Tibial nerve (tissue), 4 donors: ENCODE measurements around the gene HARS1. TPM values are rescaled to one million over a fixed set of nuclear protein-coding genes. Genes with fewer than 3 reads are reported as not detected.
"Not testable (repeated sequence)": the region's sequence is repeated elsewhere in the genome, so short reads cannot be mapped to it uniquely, and the experiment has no call there.

Experiments
- DNase-seq, 2 donors: peaks; one replicate each; pipeline ENCODE4 v3.0.0-alpha.2; 2019; ENCODE audit warnings: low spot score in 2 of 2
- H3K27ac ChIP-seq, 4 donors: fragments of 200-600 bp; sonication (generic) in 3 of 4; one replicate each; pipeline ENCODE4 v1.5.1; 2017 to 2019; ENCODE audit warnings: mild to moderate bottlenecking in 1 of 4
- H3K27me3 ChIP-seq, 2 donors: fragments of 200-600 bp; sonication (generic) in 1 of 2; one replicate each; pipeline versions ENCODE4 v1.5.1 to v1.6.0; 2017 to 2019
- H3K36me3 ChIP-seq, 3 donors: fragments of 200-600 bp; sonication (generic); one replicate each; pipeline ENCODE4 v1.5.1; 2018 to 2019
- H3K4me1 ChIP-seq, 4 donors: fragments of 200-600 bp; sonication (generic) in 3 of 4; one replicate each; pipeline ENCODE4 v1.5.1; 2017 to 2019
- H3K4me3 ChIP-seq, 4 donors: fragments of 200-600 bp; sonication (generic) in 3 of 4; one replicate each; pipeline ENCODE4 v1.5.1; 2017 to 2019; ENCODE audit warnings: mild to moderate bottlenecking in 1 of 4, moderate library complexity in 1 of 4
- H3K9me3 ChIP-seq, 4 donors: fragments of 200-600 bp; sonication (generic) in 3 of 4; one replicate each; pipeline ENCODE4 v1.5.1; 2017 to 2019
- EP300 ChIP-seq, 2 donors: sonication (generic); formaldehyde crosslinking; IDR thresholded peaks; one replicate each; pipeline ENCODE4 v1.6.1; 2017; ENCODE audit warnings: antibody characterized with exemption in 2 of 2, mild to moderate bottlenecking in 1 of 2
- POLR2A ChIP-seq, 2 donors: fragments of 450-650 bp; IDR thresholded peaks; one replicate each; pipeline ENCODE4 v1.6.1; 2017; ENCODE audit warnings: antibody characterized with exemption in 2 of 2, mild to moderate bottlenecking in 2 of 2, moderate library complexity in 2 of 2
- whole genome bisulfite sequencing, 2 donors: methylation state at CpG; one replicate each; pipeline ENCODE4 v1.1.5; 2018; 5-methylcytosine and 5-hydroxymethylcytosine counted together
- total RNA-seq, 4 donors: library from RNA; depleted of rRNA; stranded (reverse); fragments of >200 nt; gene quantifications; one replicate each; pipeline ENCODE4 v1.1.0, GENCODE V29; 2016
- TF ChIP-seq, protein P1 (sequence below), 5 experiments: fragments of 200-600 bp in 3 of 5; fragments of 450-650 bp in 2 of 5; sonication (generic) in 3 of 5; IDR thresholded peaks; one replicate each; pipeline ENCODE4 v1.5.1; 2016 to 2019; ENCODE audit warnings: antibody characterized with exemption in 5 of 5, mild to moderate bottlenecking in 3 of 5, moderate library complexity in 2 of 5

Gene HARS1
- total RNA-seq, 4 donors from 2014 or later, result 45.4 to 63.9 (median 48.6) TPM

DNA sequence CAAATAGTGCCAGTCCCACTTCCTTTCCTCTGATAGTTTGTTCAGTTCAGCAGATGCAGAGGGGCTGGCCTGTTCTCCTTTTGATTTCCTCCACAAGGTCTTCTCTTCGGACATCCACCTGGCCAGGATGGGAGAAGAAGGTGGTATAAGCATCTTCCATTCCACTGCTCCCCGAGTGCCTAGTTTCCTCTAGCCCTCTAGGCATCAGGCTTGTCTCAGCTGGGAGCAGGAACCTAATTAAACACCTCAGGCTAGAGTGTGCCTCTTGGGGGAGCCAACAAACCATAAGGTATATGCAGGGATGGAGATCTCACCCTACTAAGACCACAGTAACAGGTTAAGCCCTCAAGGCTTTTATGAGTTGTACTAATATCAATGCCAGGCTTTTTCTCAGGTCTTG lies 17.0 kb downstream of the HARS1 start:
- 87 to 93% methylated on average over 2 of the region's 2 CpGs for WGBS, 2 donors
- peaks cover 6 to 99% (median 7%) of the 10 kb centered on the region in 3 donors for H3K36me3 ChIP-seq
- no peak overlapping the region for H3K27ac ChIP-seq

DNA sequence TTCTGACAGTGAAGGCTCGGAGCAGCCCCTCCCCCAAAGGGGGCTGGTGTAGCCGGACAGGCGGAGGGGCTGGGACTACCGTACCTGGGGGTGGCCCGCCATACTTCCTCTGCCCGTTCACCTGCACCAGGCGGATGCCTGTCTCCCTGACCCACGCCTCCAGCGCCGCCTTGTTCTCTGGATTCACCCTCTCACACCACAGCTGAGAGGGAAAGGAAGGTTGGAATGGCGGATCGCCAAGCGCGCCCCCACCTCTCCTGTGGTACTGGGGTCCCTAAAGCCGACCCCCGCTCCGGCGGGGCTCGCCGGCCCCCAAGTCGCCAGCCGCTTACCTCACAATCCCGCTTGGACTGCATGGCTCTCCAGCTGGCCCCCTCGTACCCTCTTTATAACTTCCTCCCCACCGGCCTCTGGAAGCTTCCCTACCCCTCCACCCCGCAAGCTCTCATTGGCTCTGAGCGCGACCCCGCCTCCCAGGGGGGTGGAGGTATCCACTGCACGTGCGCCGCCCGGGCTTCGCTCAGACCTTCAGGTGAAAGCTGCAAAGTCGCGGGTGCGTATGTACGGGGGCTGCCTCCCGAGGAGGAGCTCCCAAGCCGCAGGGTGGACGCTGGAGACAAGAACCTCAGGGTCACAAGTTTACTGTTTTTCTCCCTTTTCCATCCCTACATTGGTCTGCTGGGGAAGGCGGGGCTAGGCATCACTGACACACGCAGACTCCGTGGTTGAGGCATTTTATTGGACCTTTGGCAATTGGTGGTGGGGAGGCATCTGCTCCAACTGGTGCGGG lies 17.8 kb downstream of the HARS1 start, which contains the start of gene DND1:
DND1 (minus strand) TSS at position 390 of the 790 bp plus-strand sequence; CDS start at position 356, 34 bp downstream.
- WGBS, 2 donors, result 82 to 86% methylated on average over 45 of the region's 45 CpGs

More for the DNA sequence above, 17.0 kb downstream of the HARS1 start:
- H3K27me3 ChIP-seq, result no peaks in the 10 kb centered on the region
- TF ChIP-seq POLR2A (IDR thresholded peaks at IDR 0.05), result no peak
- TF ChIP-seq, protein P1, sequence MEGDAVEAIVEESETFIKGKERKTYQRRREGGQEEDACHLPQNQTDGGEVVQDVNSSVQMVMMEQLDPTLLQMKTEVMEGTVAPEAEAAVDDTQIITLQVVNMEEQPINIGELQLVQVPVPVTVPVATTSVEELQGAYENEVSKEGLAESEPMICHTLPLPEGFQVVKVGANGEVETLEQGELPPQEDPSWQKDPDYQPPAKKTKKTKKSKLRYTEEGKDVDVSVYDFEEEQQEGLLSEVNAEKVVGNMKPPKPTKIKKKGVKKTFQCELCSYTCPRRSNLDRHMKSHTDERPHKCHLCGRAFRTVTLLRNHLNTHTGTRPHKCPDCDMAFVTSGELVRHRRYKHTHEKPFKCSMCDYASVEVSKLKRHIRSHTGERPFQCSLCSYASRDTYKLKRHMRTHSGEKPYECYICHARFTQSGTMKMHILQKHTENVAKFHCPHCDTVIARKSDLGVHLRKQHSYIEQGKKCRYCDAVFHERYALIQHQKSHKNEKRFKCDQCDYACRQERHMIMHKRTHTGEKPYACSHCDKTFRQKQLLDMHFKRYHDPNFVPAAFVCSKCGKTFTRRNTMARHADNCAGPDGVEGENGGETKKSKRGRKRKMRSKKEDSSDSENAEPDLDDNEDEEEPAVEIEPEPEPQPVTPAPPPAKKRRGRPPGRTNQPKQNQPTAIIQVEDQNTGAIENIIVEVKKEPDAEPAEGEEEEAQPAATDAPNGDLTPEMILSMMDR (IDR thresholded peaks at IDR 0.05), result no peak
- H3K9me3 ChIP-seq, result no peaks in the 10 kb centered on the region
- no peak for DNase-seq
- no peaks in the 10 kb centered on the region for H3K4me1 ChIP-seq
- H3K4me3 ChIP-seq, result no peak overlapping the region

GRCh38 chr5:140672455-140673186 lies 18.5 kb downstream of the HARS1 start:
- Histone ChIP-seq H3K4me3 (no peak overlapping the region), H3K27me3 (no peaks in the 10 kb centered on the region), H3K27ac (no peak overlapping the region), H3K4me1 (no peaks in the 10 kb centered on the region), H3K36me3 (peaks cover 7 to 99% (median 17%) of the 10 kb centered on the region in 3 donors), H3K9me3 (no peaks in the 10 kb centered on the region)
- no peak for TF ChIP-seq EP300 (IDR thresholded peaks at IDR 0.05)
- TF ChIP-seq, protein P1 (IDR thresholded peaks at IDR 0.05), result no peak
- no peak for TF ChIP-seq POLR2A (IDR thresholded peaks at IDR 0.05)
- no peak for DNase-seq
- 42 to 65% methylated on average over 28 to 38 of the region's 70 CpGs for WGBS, 2 donors

More for the DNA sequence above, 17.8 kb downstream of the HARS1 start, which contains the start of gene DND1:
- DNase-seq, result no peak
- H3K27me3 ChIP-seq, result no peaks in the 10 kb centered on the region
- no peaks in the 10 kb centered on the region for H3K4me1 ChIP-seq
- H3K9me3 ChIP-seq, result no peaks in the 10 kb centered on the region
- no peak within 1 kb of the TSS for H3K4me3 ChIP-seq
- TF ChIP-seq, protein P1 (IDR thresholded peaks at IDR 0.05), result no peak
- TF ChIP-seq POLR2A (IDR thresholded peaks at IDR 0.05) (no peak), EP300 (IDR thresholded peaks at IDR 0.05) (no peak)
- peaks cover 7 to 99% (median 12%) of the 10 kb centered on the region in 3 donors for H3K36me3 ChIP-seq
- no peak within 1 kb of the TSS for H3K27ac ChIP-seq

DNA sequence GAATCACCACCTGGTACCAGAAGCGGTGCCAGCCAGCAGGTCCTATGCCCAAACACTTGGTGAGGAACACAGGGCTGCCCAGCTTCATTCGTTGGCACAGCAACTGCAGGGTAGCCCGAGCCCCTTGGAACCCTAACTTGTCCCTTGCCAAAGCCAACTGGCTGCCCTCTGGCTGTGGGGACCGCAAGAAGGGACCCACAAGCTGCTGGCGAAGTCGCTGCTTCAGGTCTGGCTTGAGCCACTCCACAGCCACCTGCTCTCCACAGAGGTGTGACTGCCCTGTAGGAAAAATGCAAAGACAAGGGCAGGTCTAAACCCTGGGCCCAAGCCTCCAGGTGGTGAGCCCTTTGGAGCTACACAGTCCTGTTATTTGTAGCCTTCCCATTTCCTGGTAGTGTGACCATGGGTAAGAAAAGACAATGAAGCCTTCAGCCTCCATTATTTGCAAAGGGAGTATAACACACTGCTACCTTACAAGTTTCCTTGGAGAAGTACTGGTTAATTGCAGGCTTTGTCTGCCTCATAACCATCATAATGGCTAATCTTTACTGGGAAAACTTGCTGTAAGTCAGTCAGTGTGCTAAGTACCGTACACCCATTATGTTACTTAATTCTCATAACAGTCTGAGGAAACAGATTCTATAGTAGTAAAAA lies 19.6 kb downstream of the HARS1 start:
- 97 to 99% methylated on average over 4 of the region's 7 CpGs for WGBS, 2 donors
- H3K4me1 ChIP-seq, result peaks cover 0 to 9% (median 1%) of the 10 kb centered on the region in 4 donors
- H3K27ac ChIP-seq, result no peak overlapping the region
- H3K4me3 ChIP-seq, result no peak overlapping the region
- TF ChIP-seq EP300 (IDR thresholded peaks at IDR 0.05) (no peak), POLR2A (IDR thresholded peaks at IDR 0.05) (no peak)
- TF ChIP-seq, protein P1 (IDR thresholded peaks at IDR 0.05), result no peak
- no peaks in the 10 kb centered on the region for H3K9me3 ChIP-seq
- no peaks in the 10 kb centered on the region for H3K27me3 ChIP-seq
- no peak for DNase-seq
- H3K36me3 ChIP-seq, result peaks cover 2 to 97% (median 17%) of the 10 kb centered on the region in 3 donors

DNA sequence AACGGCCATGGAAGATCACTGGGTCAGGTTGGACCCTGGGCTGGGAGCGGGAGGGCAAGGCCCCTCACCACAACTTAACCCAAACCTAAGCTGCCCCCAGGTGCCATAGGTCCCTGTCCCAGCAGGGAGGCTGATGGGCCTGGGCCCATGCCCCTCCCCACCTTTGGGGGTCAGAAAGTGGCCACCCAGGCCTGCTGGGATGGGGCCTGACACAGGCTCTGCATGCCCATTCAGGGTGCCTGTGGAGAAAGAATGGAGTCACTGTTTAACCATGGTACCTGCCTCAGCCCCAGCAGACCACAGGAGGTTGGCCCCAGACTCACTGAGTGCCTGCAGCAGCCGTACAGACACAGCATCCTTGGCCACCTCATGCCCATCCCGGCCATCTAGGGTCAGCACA lies 20.1 kb downstream of the HARS1 start:
- H3K9me3 ChIP-seq, H3K27ac ChIP-seq, H3K4me3 ChIP-seq, H3K27me3 ChIP-seq, DNase-seq: not testable (repeated sequence)
- 74 to 89% methylated on average over 2 of the region's 4 CpGs for WGBS, 2 donors
- H3K4me1 ChIP-seq, result peaks cover 0 to 15% (median 6%) of the 10 kb centered on the region in 4 donors
- H3K36me3 ChIP-seq, result peaks cover 0 to 91% (median 17%) of the 10 kb centered on the region in 3 donors
